Esophagus muscularis mucosa (tissue), 3 donors: ENCODE measurements around the gene XPA.

ENCODE experiments used
- CTCF ChIP-seq, 3 experiments: fragments of 200-600 bp in 2 of 3; fragments of 450-650 bp in 1 of 3; sonication (generic) in 2 of 3; IDR thresholded peaks; one replicate each; pipeline ENCODE4 v1.5.1; 2017 to 2019; ENCODE audit warnings: antibody characterized with exemption in 3 of 3, mild to moderate bottlenecking in 2 of 3, moderate library complexity in 1 of 3
- POLR2A ChIP-seq: fragments of 450-650 bp; IDR thresholded peaks from one replicate; pipeline ENCODE4 v1.6.1; 2017; ENCODE audit warnings: antibody characterized with exemption, moderate library complexity, mild to moderate bottlenecking, low read depth
- POLR2AphosphoS5 ChIP-seq, 2 donors: sonication (generic); formaldehyde crosslinking; IDR thresholded peaks; one replicate each; pipeline ENCODE4 v1.6.1; 2017; ENCODE audit warnings: antibody characterized with exemption in 2 of 2

GRCh38 chr9:97625620-97626019 is 71.5 kb downstream of the XPA start:
- TF ChIP-seq POLR2AphosphoS5 (IDR thresholded peaks at IDR 0.05): no peak
- TF ChIP-seq POLR2A: no peak
- no peak for TF ChIP-seq CTCF (IDR thresholded peaks at IDR 0.05)
